Stimulated activated CD4-positive, alpha-beta T cell treated with anti-CD3 and anti-CD28 coated beads, Interleukin-1b, Interleukin-23, amount 100 ng/mL, for 4 hours (primary cell): ENCODE data around the gene DPP7.
"Not testable (repeated sequence)": the region's sequence is repeated elsewhere in the genome, so short reads cannot be mapped to it uniquely, and the experiment has no call there.

Source experiments
- DNase-seq, 2 donors: peaks; one replicate each; pipeline ENCODE4 v3.0.0-alpha.2; 2020; ENCODE audit warnings: low read depth in 2 of 2

Gene DPP7

DNA sequence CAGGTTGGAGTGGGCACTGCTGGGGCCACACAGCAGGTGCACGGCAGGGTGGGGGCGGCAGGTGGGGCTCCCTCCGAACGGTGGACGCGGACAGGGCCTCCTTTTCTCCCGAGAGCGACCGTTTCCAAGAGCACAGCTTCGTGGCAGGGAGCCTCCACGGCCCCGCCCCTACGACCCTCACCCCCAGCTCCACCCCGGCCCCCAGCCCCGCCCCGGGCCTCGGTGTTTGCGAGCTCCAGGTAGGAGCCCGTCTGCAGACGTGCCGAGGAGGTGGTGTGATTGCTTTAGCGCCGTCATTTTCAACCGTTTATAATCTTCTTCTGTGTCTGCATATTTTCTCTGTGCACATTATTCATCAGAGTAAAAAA, 33.2 kb upstream of the DPP7 start:
- DNase-seq: no peak

DNA sequence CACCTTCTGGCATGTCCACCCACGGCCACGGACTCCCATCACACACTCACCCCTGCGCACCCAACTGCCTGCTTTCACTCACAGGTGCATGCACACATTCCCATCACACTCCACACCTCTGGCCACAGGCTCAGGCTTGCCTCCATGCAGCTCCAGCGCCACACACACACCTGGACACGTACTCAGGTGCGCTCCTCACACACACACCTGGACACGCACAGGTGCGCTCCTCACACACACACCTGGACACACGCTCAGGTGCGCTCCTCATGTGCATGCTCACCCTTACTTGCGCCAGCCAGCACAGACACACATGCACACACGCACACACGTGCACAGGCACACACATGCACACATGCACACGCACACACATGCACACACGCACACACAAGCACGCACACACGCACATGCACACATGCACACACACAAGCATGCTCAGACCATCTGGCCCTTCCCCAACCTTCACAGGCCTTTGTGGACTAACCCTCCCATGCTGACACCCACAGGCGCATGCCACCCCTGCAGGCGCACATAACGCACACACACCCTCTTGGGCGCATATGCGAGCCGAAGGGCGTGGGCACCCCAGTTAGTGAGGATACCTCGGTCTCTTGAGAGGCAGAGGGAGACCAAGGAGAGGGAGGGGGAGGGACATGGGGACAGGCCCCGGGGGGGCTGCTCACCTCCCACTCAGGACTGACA, 32.7 kb upstream of the DPP7 start:
- DNase-seq: no peak

DNA sequence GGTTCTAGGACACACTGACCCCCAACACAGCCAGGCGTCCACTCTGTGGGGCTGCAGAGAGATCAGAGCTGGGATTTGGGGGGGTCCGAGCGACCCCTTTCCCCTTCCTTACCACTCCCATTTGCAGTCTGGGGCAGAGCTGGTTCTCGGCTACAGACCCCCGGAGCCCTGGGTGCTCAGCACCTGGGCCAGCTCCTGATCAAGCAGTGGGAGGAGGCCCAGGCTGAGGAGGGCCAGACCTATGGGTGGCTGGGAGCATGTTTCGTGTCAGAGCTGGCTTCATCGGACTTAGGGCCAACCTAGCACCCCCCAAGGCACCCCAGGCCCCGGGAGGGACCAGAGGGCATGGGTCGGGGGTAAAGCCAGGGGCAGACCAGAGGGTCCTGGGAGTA, 32.0 kb upstream of the DPP7 start:
- no peak for DNase-seq

DNA sequence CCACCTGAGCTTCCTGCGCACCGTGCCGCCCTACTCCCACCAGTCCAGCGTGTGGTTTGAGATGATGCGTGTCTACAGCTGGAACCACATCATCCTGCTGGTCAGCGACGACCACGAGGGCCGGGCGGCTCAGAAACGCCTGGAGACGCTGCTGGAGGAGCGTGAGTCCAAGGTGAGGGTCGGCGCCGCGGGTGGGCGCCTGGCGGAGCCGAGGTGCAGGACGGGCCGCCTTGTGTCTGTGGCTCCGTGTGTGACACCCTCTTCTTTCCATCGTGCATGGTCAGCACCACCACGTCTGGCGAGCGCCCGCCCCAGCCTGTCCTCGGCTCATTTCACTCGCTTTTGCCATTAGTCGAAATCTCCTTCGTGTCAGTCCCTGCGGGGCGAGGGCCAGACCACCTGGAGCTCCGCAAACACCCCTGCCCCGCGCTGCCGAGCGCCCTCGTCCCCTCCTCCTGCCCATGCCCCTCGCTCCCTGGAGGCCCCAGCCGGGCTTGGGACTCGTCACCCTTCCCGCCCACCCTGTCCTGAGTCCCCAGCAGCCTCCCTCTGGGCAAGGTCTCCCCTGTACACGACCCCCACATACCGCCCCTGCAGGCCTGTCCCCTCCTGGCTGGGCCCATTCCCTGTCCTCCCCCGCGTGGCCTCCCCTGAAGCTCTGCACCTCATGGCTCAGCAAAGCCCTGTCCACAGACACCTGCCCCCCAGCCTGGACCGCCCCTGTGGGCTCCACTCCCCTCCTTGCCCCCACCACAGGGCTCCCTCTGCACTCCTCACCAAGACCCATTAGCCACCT, 31.4 kb upstream of the DPP7 start:
- DNase-seq: no peak

DNA sequence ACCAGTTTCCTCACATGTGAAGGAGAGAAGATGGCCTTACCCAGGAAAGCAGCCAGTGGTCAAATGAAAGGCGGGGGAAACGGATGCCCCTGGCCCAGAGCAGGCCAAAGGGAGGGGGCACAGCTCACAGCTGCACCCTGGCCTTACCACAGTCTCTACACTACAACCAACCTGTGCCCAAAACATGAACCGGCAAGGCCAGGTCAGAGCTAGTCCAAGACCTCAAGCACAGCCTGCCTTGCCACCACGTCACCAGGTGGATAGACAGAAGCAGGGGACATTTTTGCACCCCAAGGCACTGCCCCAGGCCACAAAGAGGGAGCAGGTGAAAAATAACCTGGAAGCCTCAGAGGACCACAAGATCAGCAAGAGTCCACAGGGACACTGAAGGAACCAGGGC, 28.9 kb upstream of the DPP7 start:
- DNase-seq: no peak

DNA sequence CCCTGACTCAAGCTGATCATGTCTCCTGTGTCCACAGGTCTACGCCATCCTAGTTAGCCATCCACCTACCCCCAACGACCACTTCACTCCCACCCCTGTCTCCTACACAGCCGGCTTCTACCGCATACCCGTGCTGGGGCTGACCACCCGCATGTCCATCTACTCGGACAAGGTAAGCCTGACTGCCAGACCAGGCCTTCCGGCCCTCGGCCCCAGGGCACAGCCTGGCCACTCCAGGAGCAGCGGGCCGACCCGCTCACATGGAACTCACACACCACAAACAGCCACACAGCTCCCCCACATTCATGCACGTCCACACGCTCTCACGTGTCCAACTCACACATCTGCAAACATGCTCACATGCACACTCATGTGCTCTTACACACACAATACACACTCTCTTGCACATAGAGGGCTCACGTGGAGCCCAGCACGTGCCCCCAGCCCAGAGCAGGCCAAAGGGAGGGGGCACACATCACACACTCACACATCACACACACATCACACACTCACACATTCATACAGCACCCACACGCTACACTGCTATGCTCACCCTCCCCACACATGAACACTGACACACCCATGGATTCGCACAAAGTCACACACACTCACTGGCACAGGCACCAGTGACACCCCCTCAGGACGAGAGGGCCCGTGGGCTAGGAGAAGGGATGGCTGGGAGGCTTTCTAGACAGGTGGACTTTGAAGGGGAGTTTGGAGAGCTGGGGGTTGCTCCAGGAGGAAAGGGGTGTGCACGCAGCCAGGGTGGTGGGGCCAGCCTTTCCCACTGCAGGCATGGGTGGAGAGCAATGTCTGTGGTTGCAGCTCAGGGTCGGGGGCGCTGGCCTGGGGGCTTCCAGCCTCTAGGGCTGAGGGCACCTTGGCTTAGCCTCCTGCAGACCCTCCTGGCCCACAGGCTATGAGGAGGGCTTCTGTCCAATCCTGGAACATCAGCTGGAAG, 27.7 kb upstream of the DPP7 start:
- DNase-seq: no peak

DNA sequence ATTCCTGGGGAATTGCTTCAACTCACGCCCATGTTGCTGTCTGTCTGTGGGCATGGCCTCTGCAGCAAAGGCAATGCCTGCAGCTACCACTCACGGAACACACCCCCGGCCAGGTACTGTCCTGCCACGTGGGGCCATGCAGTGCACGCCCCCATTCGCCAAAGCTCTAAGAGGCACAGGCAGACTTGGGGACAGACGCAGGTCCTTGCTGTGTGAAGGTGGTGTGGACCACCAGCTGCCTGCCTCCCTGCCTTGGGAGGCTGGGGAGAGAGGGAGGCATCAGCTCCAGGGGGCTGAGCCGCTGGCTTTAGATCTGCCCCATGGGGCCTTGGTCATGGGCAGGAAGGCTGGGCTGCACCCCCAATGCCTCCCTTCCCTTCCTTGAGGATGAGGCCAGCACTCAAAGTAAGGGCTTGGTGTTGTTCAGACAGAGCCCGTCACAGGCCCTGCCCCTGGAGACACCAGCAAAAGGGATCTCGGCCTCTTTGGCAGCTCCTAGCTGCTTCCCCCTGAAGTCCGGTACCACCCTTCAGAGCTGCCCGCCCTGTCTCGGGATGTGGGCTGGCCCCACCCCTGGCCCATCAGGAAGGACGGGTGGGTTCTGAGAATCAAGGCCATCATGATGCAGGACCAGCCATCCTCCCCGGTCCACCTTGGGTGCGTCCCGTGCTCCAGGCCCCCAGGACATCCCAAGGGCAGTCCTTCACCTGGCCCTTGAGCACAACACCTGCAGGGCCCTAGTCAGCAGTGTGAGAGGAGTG, 26.7 kb upstream of the DPP7 start:
- DNase-seq: no peak

DNA sequence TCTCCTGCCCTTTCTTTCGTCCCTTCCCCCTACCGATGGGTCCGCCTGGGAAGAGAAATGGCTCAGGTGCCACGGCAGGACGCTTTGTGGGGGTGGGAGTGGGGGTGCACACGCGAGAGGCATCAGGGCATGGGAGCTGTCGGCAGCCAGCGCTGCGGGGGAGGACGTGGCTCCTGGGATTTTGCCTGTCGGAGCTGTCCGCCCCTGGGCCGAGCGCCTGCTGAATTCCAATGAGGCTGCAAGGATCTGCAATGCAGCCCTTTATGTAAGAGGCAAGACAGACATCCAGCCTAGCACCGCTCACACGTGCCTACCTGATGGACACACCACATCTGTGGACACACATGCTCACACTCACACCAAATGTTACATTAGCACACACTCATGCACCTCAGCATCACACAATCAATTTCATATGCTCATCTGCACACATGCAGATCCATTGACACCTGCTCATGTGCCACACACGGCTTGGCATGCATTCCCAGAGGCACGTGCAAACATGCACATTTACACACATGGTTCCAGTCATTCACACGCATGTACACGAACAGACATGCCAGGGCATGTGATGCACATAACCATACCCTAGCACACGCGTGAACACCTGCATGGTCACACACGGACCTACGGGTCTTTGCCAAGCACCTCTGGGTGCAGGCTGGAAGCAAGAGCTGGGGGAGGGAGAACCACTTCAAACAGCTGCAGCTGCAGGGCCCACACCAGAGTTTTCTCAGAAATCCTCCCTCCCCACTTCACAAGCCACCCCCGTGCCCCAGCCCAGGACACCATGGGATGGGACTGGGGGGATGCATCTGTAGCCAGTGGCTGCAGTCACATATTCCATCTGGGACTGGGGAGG, 25.8 kb upstream of the DPP7 start:
- no peak for DNase-seq

DNA sequence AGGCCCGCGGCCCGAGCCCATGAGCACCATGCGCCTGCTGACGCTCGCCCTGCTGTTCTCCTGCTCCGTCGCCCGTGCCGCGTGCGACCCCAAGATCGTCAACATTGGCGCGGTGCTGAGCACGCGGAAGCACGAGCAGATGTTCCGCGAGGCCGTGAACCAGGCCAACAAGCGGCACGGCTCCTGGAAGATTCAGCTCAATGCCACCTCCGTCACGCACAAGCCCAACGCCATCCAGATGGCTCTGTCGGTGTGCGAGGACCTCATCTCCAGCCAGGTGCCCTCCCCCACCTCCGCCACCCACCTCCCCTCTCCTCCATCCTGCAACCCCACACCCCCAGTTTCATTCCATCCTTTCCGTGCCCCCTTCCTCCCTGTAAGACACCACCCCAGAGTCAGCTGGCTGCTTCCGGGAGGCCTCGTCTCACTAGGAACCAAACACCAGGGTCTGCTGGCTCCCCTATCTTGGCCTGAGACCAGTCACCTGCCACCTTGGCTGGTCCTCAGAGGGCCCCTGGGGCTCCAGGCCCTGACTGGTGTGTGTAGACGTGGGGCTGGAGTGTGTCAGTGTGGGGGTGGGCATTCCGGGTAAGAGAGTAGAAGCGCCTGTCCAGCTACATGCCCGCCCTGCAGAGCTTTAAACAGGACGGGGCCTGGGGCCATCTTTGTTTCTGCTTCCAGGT, 25.1 kb upstream of the DPP7 start:
- DNase-seq: no peak

DNA sequence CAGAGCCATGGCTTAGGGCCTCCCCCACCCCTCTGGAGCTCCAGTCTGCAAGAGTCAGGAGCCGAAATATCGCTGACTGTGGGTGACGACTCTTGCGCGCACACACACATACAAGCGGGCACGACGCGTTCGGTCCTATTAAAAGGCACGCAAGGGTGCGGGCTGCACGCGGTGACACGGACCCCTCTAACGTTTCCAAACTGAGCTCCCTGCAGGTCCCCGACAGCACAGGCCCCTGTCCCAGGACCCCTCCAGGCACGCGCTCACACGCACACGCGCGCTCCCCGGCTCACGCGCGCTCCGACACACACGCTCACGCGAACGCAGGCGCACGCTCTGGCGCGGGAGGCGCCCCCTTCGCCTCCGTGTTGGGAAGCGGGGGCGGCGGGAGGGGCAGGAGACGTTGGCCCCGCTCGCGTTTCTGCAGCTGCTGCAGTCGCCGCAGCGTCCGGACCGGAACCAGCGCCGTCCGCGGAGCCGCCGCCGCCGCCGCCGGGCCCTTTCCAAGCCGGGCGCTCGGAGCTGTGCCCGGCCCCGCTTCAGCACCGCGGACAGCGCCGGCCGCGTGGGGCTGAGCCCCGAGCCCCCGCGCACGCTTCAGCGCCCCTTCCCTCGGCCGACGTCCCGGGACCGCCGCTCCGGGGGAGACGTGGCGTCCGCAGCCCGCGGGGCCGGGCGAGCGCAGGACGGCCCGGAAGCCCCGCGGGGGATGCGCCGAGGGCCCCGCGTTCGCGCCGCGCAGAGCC, 24.4 kb upstream of the DPP7 start, which contains the start of gene GRIN1:
TSS of gene GRIN1 (plus strand) at position 433 of the 746 bp plus-strand sequence. CDS start 333 bp downstream, outside the sequence.
- peak in 1 of 2 donors; percentile 39 for DNase-seq

DNA sequence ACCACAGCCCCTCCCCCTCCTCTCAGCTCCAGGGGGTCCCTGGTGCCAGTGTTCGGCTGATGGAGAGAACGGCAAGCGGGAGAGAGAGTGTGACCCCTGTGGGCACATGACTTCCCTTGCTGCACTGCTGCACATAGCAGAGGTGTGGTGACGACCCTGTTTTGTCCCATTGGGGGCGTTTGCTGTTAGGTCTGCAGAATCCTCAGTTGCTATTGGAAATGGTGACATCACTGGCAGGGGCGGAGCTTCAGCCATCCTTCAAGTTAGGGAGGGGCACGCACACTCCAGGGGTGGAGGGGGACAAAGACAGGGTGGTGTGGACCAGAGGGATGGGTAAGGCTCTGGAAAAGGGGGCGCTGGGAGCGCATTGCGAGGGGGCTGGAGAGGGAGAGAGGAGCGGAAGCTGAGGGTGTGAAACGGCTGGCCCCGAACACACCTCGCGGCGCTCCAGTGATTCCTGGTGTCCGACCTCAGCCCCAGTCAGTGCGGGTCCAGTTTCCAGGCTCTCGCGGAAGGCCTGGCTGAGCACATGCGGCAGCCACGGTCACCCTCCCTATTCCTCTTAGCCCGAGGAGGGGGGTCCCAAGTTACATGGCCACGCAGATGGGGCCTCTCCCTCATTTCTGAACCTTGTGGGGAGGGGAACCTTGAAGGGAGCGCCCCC, 23.7 kb upstream of the DPP7 start:
- no peak for DNase-seq

DNA sequence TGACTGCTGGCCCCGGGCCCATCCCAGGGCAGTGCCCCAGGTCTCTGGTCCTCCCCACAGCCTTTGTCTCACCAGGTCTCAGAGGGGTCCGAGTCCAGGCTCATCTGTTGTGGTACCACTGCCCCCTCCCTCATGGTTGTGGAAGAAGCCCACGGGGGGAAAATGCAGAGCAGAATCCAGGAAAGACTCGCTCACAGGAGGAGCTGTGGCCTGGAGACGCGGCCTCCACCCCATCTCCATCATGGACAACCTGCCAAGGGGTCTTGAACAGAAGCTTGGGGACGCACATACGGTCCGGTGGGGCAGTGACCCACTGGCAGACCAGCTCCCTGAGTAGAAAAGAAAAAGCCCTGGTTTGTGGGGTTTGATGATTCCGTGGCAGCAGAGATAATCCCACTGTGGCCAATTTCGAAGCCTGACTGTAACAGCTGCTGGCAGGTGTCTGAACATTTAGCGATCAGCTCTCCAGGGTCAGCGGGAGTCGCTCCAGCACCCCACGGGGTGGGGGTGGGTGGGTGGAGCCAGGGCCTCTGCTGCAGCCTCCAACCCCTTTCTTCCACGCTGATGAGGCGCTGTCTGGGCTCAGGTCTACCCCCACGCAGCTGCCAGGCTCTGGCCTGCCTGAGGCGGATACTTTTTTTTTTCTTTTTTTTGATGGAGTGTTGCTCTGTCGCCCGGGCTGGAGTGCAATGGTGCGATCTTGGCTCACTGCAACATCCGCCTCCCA, 22.5 kb upstream of the DPP7 start:
- no peak for DNase-seq

DNA sequence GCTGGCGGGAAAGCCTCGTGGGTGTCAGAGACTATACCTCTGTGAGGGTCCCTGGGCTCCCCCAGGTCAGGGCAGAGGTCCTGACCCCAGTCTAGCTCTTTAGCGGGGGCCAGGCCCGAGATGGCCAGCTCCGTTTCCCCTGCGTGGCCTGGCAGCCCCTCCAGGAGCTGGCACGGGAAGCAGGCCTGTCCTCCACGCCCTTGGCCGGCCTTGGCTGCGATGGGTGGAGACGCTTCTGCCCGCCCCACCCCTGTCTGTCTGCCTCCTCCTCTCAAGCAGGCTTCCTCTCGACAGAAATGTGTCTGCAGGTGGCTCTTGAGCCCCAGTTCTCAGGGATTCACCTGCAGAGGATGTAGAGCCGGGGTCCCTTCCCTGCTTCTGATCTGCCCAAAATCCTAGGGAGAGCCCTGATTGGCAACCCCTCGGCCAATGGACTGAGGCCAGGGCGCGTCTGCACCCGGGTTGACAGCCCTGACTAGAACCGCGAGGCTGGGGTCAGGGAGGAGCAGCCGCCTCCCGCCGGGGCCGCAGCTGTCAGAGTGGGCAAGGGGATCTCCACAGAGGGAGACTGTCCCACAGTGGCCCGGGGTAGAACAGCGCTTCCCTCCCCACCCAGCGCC, 21.8 kb upstream of the DPP7 start:
- no peak for DNase-seq

DNA sequence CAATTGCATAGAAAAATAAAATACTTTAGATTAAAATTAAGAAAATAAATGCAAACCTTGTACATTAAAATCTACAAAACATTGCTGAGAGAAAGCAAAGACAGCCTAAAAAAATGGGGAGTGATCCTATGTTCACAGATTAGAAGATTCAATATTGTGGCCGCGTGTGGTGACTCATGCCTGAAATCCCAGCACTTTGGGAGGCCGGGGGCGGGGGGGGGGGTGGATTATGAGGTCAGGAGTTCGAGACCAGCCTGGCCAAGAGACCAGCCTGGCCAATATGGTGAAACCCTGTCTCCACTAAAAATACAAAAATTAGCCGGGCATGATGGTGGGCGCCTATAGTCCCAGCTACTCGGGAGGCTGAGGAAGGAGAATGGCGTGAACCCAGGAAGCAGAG, 20.6 kb upstream of the DPP7 start:
- not testable (repeated sequence) for DNase-seq

DNA sequence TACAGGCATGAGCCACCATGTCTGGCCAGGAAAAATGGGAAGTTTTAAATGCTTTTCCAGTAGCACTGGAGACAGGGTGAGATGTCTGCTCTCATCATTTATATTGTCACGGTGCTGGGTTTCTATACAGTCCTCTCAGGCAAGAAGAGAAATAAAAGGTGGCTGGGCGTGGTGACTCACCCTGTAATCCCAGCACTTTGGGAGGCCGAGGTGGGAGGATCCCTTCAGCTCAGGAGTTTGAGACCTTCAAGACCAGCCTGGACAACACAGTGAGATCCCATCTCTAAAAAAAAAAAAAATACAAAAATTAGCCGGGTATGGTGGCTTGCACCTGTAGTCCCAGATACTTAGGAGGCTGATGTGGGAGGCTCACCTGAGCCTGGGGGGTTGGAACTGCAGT, 19.7 kb upstream of the DPP7 start:
- no peak for DNase-seq

DNA sequence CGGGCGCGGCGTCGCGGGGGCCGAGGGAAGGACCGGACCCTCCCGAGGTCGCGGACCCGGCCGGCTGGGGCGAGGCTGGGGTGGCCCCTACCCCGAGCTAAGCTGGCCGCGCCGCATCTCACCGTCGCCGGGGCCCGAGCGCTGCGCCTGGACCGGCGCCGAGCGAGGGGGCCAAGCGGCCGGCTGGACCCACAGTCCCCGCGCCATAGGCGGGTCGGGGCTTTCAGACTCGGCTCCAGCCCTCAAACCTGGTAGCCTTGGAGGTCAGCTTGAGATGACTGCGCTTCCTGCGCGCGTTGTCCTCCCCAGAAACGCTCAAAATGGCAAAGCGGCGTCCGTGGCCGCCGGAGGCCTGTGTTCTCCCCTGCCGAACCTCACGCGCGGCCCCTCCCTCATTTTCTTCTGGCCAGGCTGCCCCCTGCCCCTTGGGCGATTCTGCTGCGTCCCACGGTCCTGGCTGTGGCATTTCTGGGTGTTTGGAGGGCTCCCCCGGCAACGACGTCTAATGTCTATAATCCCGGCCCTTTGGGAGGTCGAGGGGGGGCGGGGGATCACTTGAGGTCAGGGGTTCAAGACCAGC, 15.7 kb upstream of the DPP7 start:
- DNase-seq: no peak
